C4-2B (cell line): Measurements from ENCODE around the gene SMIM29.

Source experiments
- H3K27ac ChIP-seq: fragments of 450-650 bp; 2 replicates; pipeline ENCODE4 v1.5.1; 2017
- CTCF ChIP-seq: fragments of 450-650 bp; conservative IDR thresholded peaks from 2 replicates; pipeline ENCODE4 v1.5.1; 2017; ENCODE audit warnings: mild to moderate bottlenecking
- ZFX ChIP-seq: fragments of 450-650 bp; IDR thresholded peaks from 2 replicates; pipeline ENCODE4 v1.6.1; 2017

The SMIM29 gene

DNA sequence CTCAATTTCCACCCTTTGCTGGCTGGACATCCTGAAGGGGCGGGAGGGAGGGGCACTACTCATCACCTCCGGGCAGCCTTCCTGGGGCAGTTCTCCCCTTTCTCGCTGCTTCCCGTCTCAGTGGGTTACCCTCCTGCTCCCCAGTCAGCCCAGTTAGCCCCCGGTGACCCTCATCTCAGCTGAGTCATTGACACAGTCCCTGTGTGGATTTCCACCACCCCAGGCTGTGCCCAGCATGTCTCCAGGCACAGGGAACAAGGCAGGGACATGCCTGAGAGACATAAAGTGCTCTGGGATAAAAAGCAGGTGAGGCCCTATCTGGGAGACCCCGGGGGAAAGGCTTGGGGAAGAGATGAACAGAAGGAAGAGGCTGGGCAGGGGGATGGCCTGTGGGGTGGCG lies 42.1 kb downstream of the SMIM29 start:
- no peak overlapping the region for H3K27ac ChIP-seq
- no peak for TF ChIP-seq ZFX

- H3K27ac ChIP-seq = no peak overlapping the region
- no peak for TF ChIP-seq CTCF
- no peak for TF ChIP-seq ZFX
These were observed 42.9 kb downstream of the SMIM29 start for GRCh38 chr6:34205916-34206315.

DNA sequence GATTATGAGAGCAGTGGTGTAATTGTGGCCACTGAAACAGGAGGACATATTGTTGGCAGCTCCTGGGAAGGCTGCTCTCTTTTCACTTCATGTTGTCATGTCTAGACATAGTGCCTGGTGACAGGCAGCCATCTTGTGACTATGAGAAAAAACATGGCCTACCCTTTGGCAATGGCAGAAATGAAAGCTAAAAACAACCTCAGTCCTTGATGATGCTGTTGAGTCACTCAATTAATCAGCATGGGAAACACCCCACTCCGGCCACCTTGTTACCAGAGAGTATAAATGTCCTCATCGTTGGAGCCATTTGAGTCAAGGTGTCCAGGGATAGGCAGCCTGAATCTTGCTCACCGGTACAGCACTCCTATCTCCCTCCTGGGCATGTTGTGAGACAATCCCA lies 43.3 kb downstream of the SMIM29 start:
- no peak overlapping the region for H3K27ac ChIP-seq
- TF ChIP-seq CTCF (no peak), ZFX (no peak)

DNA sequence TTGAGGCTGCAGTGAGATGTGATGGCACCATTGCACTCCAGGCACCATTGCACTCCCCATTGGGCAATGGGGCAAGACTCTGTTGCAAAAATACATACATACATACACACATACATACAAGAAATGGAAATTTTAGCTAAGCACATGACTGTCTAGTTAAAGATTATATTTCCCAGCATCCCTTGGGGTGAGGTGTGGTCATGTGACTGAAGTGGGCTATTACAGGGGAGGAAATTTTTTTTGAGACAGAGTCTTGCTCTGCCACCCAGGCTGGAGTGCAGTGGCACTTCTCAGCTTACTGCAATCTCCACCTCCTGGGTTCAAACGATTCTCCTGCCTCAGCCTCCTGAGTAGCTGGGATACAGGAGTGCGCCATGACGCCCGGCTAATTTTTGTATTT lies 44.1 kb downstream of the SMIM29 start:
- TF ChIP-seq CTCF (no peak), ZFX (no peak)

GRCh38 chr6:34202329-34203201 lies 46.2 kb downstream of the SMIM29 start:
- H3K27ac ChIP-seq = no peak overlapping the region
- TF ChIP-seq ZFX = no peak
- TF ChIP-seq CTCF = no peak

More for the DNA sequence above, 44.1 kb downstream of the SMIM29 start:
- H3K27ac ChIP-seq = no peak overlapping the region

DNA sequence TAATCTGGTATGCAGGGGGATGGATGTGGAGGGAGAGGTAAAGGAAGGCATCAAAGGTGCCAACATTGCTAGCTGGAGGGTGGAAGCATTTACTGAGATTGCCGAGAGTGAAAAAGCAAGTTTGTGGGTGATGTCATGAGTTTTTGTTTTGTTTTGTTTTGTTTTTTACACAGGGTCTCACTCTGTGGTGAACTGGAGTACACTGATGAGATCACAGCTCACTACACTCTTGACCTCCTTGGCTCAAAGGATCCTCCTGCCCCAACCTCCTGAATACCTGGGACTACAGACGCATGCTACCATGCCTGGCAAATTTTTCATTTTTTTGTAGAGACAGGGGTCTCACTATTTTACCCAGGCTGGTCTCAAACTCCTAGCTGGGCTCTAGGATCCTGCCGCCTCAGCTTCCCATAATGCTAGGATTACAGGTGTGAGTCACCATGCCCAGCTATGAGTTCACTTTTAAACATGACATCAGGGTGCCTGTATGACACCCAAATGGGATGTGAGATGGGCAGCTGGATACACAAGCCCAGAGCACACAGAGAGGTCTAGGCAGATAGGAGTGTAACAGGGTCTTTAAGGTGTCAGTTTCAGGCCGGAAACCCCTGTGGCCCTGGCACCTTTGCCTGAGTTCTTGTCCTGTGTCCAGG lies 47.2 kb downstream of the SMIM29 start:
- TF ChIP-seq ZFX (no peak), CTCF (no peak)

GRCh38 chr6:34200340-34200971 lies 48.4 kb downstream of the SMIM29 start:
- TF ChIP-seq CTCF (no peak), ZFX (no peak)
- H3K27ac ChIP-seq = no peak overlapping the region

More for the DNA sequence above, 47.2 kb downstream of the SMIM29 start:
- H3K27ac ChIP-seq = no peak overlapping the region
